HG03159 (cell line): ENCODE data around the gene RAD23B.

Source experiments
- ATAC-seq: cut with Tn5 transposase; IDR thresholded peaks from one replicate; pipeline ENCODE4 v1.9.1; 2021; ENCODE audit warnings: mild to moderate bottlenecking, moderate library complexity; ENCODE audit not compliant: unreplicated experiment

Gene RAD23B

GRCh38 chr9:107367727-107368502, 84.8 kb downstream of the RAD23B start:
- ATAC-seq: no peak

GRCh38 chr9:107368696-107369095, 85.6 kb downstream of the RAD23B start:
- ATAC-seq: no peak

GRCh38 chr9:107373809-107374208, 90.7 kb downstream of the RAD23B start:
- ATAC-seq: no peak

- no peak for ATAC-seq
Observed at GRCh38 chr9:107375001-107375400, 91.9 kb downstream of the RAD23B start.

GRCh38 chr9:107375651-107376369, 92.7 kb downstream of the RAD23B start:
- no peak for ATAC-seq

- ATAC-seq: no peak
Observed at GRCh38 chr9:107378006-107378405, 94.9 kb downstream of the RAD23B start.
